ENCODE measurements around the gene FURIN. TPM values are rescaled to one million over a fixed set of nuclear protein-coding genes. Genes with fewer than 3 reads are reported as not detected.

FURIN gene
- total and polyA plus RNA-seq, 8 donors = 43.6 to 114 (median 61.1) TPM

- ATAC-seq = peak; percentile 65
- peaks cover 41 to 65% of the 10 kb centered on the region in 2 donors for H3K4me1 ChIP-seq
- H3K27ac ChIP-seq = peak overlapping the region; percentile 96 to 97
- H3K4me3 ChIP-seq = peak overlapping the region in 1 of 2 donors; percentile 89
- H3K36me3 ChIP-seq = no peaks in the 10 kb centered on the region
- H3K9me3 ChIP-seq = no peaks in the 10 kb centered on the region
- DNase-seq = peak in 3 of 4 donors; percentile 68 to 90 (median 90)
- intact Hi-C loops (cut with DNase I) = no loop called here
- no peaks in the 10 kb centered on the region for H3K27me3 ChIP-seq
- TF ChIP-seq CTCF (IDR thresholded peaks at IDR 0.05) = no peak
Observed at GRCh38 chr15:90869601-90870353, 1.4 kb downstream of the FURIN start.

- Histone ChIP-seq H3K4me3 (peak overlapping the region; percentile 71 to 89), H3K36me3 (peaks cover 0 to 5% of the 10 kb centered on the region in 2 donors), H3K9me3 (no peaks in the 10 kb centered on the region), H3K27me3 (no peaks in the 10 kb centered on the region), H3K27ac (peak overlapping the region; percentile 96 to 97), H3K4me1 (peaks cover 41 to 69% of the 10 kb centered on the region in 2 donors)
- ATAC-seq = peak; percentile 3
- TF ChIP-seq CTCF (IDR thresholded peaks at IDR 0.05) = no peak
- DNase-seq = peak in 1 of 4 donors; percentile 35
- intact Hi-C loops (cut with DNase I) = no loop called here
Observed at GRCh38 chr15:90870354-90871138, 2.2 kb downstream of the FURIN start.

- peak overlapping the region; percentile 71 to 89 for H3K4me3 ChIP-seq
- H3K27me3 ChIP-seq = no peaks in the 10 kb centered on the region
- DNase-seq (peak in 2 of 4 donors; percentile 36 to 89), ATAC-seq (peak; percentile 1)
- H3K36me3 ChIP-seq = peaks cover 0 to 11% of the 10 kb centered on the region in 2 donors
- no peak for TF ChIP-seq CTCF (IDR thresholded peaks at IDR 0.05)
- H3K4me1 ChIP-seq = peaks cover 41 to 64% of the 10 kb centered on the region in 2 donors
- intact Hi-C loops (cut with DNase I) = no loop called here
- H3K9me3 ChIP-seq = no peaks in the 10 kb centered on the region
- peak overlapping the region; percentile 96 to 97 for H3K27ac ChIP-seq
Observed at GRCh38 chr15:90871139-90871715, 2.8 kb downstream of the FURIN start.

- peaks cover 0 to 18% of the 10 kb centered on the region in 2 donors for H3K36me3 ChIP-seq
- H3K27me3 ChIP-seq = no peaks in the 10 kb centered on the region
- DNase-seq = peak in 2 of 4 donors; percentile 11 to 87
- peak overlapping the region; percentile 96 to 97 for H3K27ac ChIP-seq
- intact Hi-C loops (cut with DNase I) = no loop called here
- ATAC-seq = peak; percentile 1
- H3K9me3 ChIP-seq = no peaks in the 10 kb centered on the region
- TF ChIP-seq CTCF (IDR thresholded peaks at IDR 0.05) = no peak
- peak overlapping the region; percentile 71 to 89 for H3K4me3 ChIP-seq
- peaks cover 41 to 60% of the 10 kb centered on the region in 2 donors for H3K4me1 ChIP-seq
Observed at GRCh38 chr15:90871716-90872485, 3.5 kb downstream of the FURIN start.
